HepG2 (cell line): Measurements from ENCODE around the gene GCNT4. TPM values are rescaled to one million over a fixed set of nuclear protein-coding genes. Genes with fewer than 3 reads are reported as not detected.

Experiments used
- ATAC-seq: fragments of 200-7000 bp; cut with Tn5 transposase; 3 replicates; pipeline ENCODE4 v1.9.1; 2020; ENCODE audit warnings: mild to moderate bottlenecking, moderate library complexity
- BruUV-seq: library from RNA; stranded (reverse); fragments of 400-500 nt; replicated peaks from 2 replicates; lab custom pipeline; 2021; lab: Mats Ljungman, UMichigan
- CTCF ChIA-PET: fragments of 300-600 bp; formaldehyde crosslinking; extraction: SDS; loops from one replicate; lab custom pipeline; 2021; ENCODE audit warnings: low total read pairs, inconsistent platforms, low intra/inter-chr PET ratio; lab: Yijun Ruan, JAX
- POLR2A ChIA-PET: fragments of 350-600 bp; sonication (Branson Sonifier 250); formaldehyde crosslinking; loops from one replicate; lab custom pipeline; 2020; ENCODE audit warnings: antibody characterized with exemption, inconsistent platforms; lab: Yijun Ruan, JAX
- DNase-seq: peaks from one replicate; pipeline ENCODE4 v3.0.0-alpha.2; 2015; ENCODE audit warnings: low spot score
- FAIRE-seq: peaks from 3 replicates; lab custom pipeline; 2011; peaks lifted over from hg19 to GRCh38; lab: Jason Lieb, UNC
- H2AFZ ChIP-seq: one replicate; pipeline ENCODE4 v1.6.1; 2011; ENCODE audit warnings: low read length, inconsistent platforms
- H3K27ac ChIP-seq: fragments of 300-600 bp; 3 replicates; pipeline ENCODE4 v1.8.0; 2011; ENCODE audit warnings: mixed run types, mild to moderate bottlenecking, mixed read lengths, low read length, inconsistent platforms; ENCODE audit not compliant: insufficient read depth; ENCODE audit errors: extremely low read length
- H3K27me3 ChIP-seq, 2 experiments: fragments of 200-600 bp in 1 of 2; 2 replicates in 1 of 2; 3 replicates in 1 of 2; pipeline versions ENCODE4 v1.6.0 to v1.8.0; 2011; ENCODE audit warnings: low read length in 2 of 2, mild to moderate bottlenecking in 2 of 2, moderate library complexity in 2 of 2, inconsistent platforms in 1 of 2; ENCODE audit not compliant: insufficient read depth in 2 of 2, control insufficient read depth in 1 of 2
- H3K36me3 ChIP-seq, 2 experiments: fragments of 200-600 bp in 1 of 2; replicated peaks in 1 of 2; 2 replicates in 1 of 2; 3 replicates in 1 of 2; pipeline versions ENCODE4 v1.5.1 to v1.8.0; 2011; ENCODE audit warnings: low read length in 2 of 2, inconsistent platforms in 1 of 2; ENCODE audit not compliant: insufficient read depth in 2 of 2, control insufficient read depth in 1 of 2
- H3K4me1 ChIP-seq: 2 replicates; pipeline ENCODE4 v1.5.1; 2012; ENCODE audit warnings: low read length, inconsistent platforms; ENCODE audit not compliant: insufficient read depth
- H3K4me2 ChIP-seq: 2 replicates; pipeline ENCODE4 v1.6.0; 2011; ENCODE audit warnings: low read depth, low read length, inconsistent platforms
- H3K4me3 ChIP-seq, 3 experiments: fragments of 200-600 bp in 1 of 3; sonication (generic), shearing (Covaris generic) in 1 of 3; replicated peaks in 1 of 3; 2 replicates each; pipeline ENCODE4 v1.5.1; 2011 to 2016; ENCODE audit warnings: low read length in 3 of 3, inconsistent platforms in 2 of 3, low read depth in 2 of 3, mild to moderate bottlenecking in 2 of 3, control low read depth in 1 of 3, mixed read lengths in 1 of 3; ENCODE audit not compliant: insufficient read depth in 1 of 3
- H3K79me2 ChIP-seq: one replicate; pipeline ENCODE4 v1.6.1; 2011; ENCODE audit warnings: low read length, inconsistent platforms; ENCODE audit not compliant: insufficient read depth
- H3K9ac ChIP-seq: 2 replicates; pipeline ENCODE4 v1.6.0; 2011; ENCODE audit warnings: mild to moderate bottlenecking, low read depth, low read length, inconsistent platforms; ENCODE audit not compliant: insufficient read depth
- H3K9me3 ChIP-seq: 2 replicates; pipeline ENCODE4 v1.5.1; 2012; ENCODE audit warnings: mild to moderate bottlenecking, low read length
- H4K20me1 ChIP-seq: 2 replicates; pipeline ENCODE4 v1.6.0; 2011; ENCODE audit warnings: inconsistent platforms, mild to moderate bottlenecking, low read length, moderate library complexity; ENCODE audit not compliant: insufficient read depth
- ARHGAP35 ChIP-seq: sonication (generic); formaldehyde crosslinking; IDR thresholded peaks from 2 replicates; pipeline ENCODE4 v1.9.0; 2022; ENCODE audit warnings: mild to moderate bottlenecking, inconsistent platforms, moderate library complexity, missing genetic modification reagents, borderline replicate concordance
- ESRRA ChIP-seq: sonication (generic); formaldehyde crosslinking; IDR thresholded peaks from 2 replicates; pipeline ENCODE4 v1.5.1; 2020; ENCODE audit warnings: mild to moderate bottlenecking, low read depth, missing genetic modification reagents
- HNRNPH1 ChIP-seq: fragments of 200-400 bp; formaldehyde crosslinking; optimal IDR thresholded peaks from 2 replicates; pipeline ENCODE3; 2017; ENCODE audit warnings: mild to moderate bottlenecking, low read depth, low read length
- HOXA9 ChIP-seq: sonication (generic); formaldehyde crosslinking; IDR thresholded peaks from 2 replicates; pipeline ENCODE4 v1.8.1; 2022; ENCODE audit warnings: missing genetic modification reagents, mild to moderate bottlenecking, moderate library complexity, borderline replicate concordance
- XRCC5 ChIP-seq: fragments of 200-400 bp; formaldehyde crosslinking; optimal IDR thresholded peaks from 2 replicates; pipeline ENCODE3; 2017; ENCODE audit warnings: mild to moderate bottlenecking, low read length
- ZNF318 ChIP-seq: sonication (generic); formaldehyde crosslinking; IDR thresholded peaks from 2 replicates; pipeline ENCODE4 v1.4.0; 2020; ENCODE audit warnings: mild to moderate bottlenecking, missing genetic modification reagents
- ZNF468 ChIP-seq: sonication (generic); formaldehyde crosslinking; IDR thresholded peaks from 2 replicates; pipeline ENCODE4 v1.8.0; 2022; ENCODE audit warnings: mild to moderate bottlenecking, moderate library complexity, missing genetic modification reagents
- ZSCAN29 ChIP-seq: sonication (generic); formaldehyde crosslinking; conservative IDR thresholded peaks from 2 replicates; pipeline ENCODE4 v1.4.0; 2020; ENCODE audit warnings: mild to moderate bottlenecking, missing genetic modification reagents
- WGBS: methylation state at CpG from one replicate; pipeline ENCODE4 v1.1.6; 2017; ENCODE audit warnings: low lambda C conversion rate; 5-methylcytosine and 5-hydroxymethylcytosine counted together
- in situ Hi-C: cut with HindIII; loops from 2 replicates; pipeline ENCODE4 v1.10.0; 2017; ENCODE audit warnings: low pct_unique_long_range_greater_than_20kb; ENCODE audit not compliant: extremely low pct_ligation_motif_present
- intact Hi-C: fragments of 100-400 bp; cut with micrococcal nuclease; formaldehyde crosslinking; loops from one replicate; pipeline ENCODE4 v1.10.0; 2022; ENCODE audit not compliant: unreplicated experiment
- polyA plus RNA-seq, 8 experiments: library from polyadenylated mRNA; depleted of rRNA in 3 of 8; stranded (reverse) in 7 of 8; unstranded in 1 of 8; fragments of >200 nt; fragmentation: Illumina TruSeq in 4 of 8; extraction: Trizol in 4 of 8; gene quantifications; 2 replicates each; pipeline versions ENCODE4 v1.2.1 to v1.2.3, GENCODE V29; 2011 to 2016; ENCODE audit warnings: low read depth in 4 of 8, missing spikeins in 1 of 8, mixed read lengths in 1 of 8; ENCODE audit not compliant: insufficient read depth in 1 of 8
- total RNA-seq, 5 experiments: library from RNA; depleted of rRNA; stranded (reverse); fragments of >200 nt; fragmentation: Illumina TruSeq; extraction: Trizol; gene quantifications; 2 replicates each; pipeline ENCODE4 v1.2.3, GENCODE V29; 2016; ENCODE audit warnings: low read depth in 1 of 5

GCNT4 gene
- total and polyA plus RNA-seq, 2 of the 13 experiments (the other 11 are each of a cell fraction or from before 2014, with no cell fraction given) = 0.22 to 0.38 TPM

DNA sequence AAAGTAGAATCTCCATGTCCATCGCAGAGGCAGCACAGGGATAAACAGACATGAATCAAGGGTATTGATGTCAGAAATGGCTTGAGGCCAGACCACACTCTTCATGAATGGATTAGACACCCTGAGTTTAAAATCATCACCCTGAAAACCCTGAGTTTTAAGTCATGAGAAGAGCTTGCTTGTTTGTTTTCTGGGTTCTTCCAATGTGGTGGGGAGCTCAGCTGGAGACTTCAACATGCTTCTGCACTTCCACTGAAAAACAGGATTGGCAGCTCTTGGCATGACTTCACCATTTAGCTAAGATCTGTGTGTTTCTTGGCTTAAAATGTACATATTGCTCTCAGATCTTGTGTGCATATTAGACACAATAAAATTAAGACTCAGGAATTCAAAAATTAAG, 9.8 kb downstream of the GCNT4 start (continued):
- no peak for TF ChIP-seq ZNF318 (CRISPR knock-in tag)

GRCh38 chr5:75040973-75041372, 11.4 kb downstream of the GCNT4 start:
- FAIRE-seq (no peak), ATAC-seq (no peak), DNase-seq (no peak)
- Histone ChIP-seq H4K20me1 (no peaks in the 10 kb centered on the region), H3K4me2 (no peak overlapping the region), H3K4me3 (no peak overlapping the region), H3K36me3 (no peaks in the 10 kb centered on the region), H3K27ac (no peak overlapping the region), H3K9ac (no peak overlapping the region), H3K4me1 (peaks cover 7% of the 10 kb centered on the region; the same call in 1 of the 2 replicates), H3K79me2 (no peaks in the 10 kb centered on the region), H2AFZ (no peak overlapping the region), H3K27me3 (no peaks in the 10 kb centered on the region), H3K9me3 (no peaks in the 10 kb centered on the region)
- POLR2A ChIA-PET = no interaction called here
- no peak for TF ChIP-seq ZNF468
- no peak for TF ChIP-seq ARHGAP35 (CRISPR knock-in tag)
- no peak for TF ChIP-seq HNRNPH1
- no peak for TF ChIP-seq HOXA9 (CRISPR knock-in tag)
- TF ChIP-seq ZSCAN29 (CRISPR knock-in tag) = no peak
- TF ChIP-seq XRCC5 = no peak
- no peak for TF ChIP-seq ESRRA (CRISPR knock-in tag)
- BruUV-seq = no TSS peak
- WGBS = 48% methylated on average over 4 of the region's 4 CpGs
- in situ Hi-C loops (loop anchor here (10.0 kb wide), 1 partner anchor 106 kb away; no protein-coding TSS in a partner anchor), intact Hi-C loops (no loop called here)
- CTCF ChIA-PET = no interaction called here
